NCI-H146 (cell line): ENCODE data around the gene OR2C3.
"Not testable (repeated sequence)": the region's sequence is repeated elsewhere in the genome, so short reads cannot be mapped to it uniquely, and the experiment has no call there.

Experiments used
- DNase-seq: peaks from one replicate; lab custom pipeline; 2025; lab: John Stamatoyannopoulos, UW

Gene OR2C3

DNA sequence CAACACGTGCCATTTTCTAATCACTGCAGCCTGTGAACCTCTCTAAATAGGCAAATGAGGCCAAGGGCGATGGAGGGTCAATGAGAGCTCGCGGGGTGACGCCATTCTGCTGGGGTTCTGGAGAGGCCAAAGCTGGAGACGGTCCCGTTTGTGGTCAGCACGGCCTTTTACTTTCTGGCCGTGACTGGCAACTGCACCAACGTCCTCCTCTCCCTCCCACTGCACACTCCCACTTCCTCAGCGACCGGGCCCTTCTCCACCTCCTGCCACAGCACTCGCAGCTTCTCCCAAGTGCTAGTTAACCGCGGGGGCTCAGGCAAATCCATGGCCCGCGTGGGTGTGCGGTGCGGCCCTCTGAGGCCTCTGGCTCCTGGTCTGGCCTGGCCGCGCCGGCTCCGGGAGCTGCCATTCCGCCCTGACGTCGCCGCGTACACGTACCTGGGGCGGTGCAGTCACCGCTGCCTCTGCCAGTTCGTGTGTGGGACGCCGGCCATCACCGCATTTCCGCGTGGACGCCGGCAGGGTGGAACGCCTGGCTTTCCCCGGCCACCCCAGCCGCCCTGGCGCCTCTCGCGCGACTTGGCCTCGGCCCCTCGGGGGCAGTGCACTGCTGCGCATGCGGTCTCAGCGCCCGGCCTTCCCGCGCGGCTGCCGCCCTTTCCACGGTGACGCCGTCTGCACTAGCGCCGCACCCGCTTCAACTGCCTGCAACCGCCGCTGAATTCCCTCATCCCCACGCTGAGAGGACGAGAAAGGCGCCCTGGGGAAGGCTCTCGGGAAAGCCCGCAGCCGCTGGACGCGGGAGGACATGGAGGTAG, 18.2 kb downstream of the OR2C3 start:
- no peak for DNase-seq

DNA sequence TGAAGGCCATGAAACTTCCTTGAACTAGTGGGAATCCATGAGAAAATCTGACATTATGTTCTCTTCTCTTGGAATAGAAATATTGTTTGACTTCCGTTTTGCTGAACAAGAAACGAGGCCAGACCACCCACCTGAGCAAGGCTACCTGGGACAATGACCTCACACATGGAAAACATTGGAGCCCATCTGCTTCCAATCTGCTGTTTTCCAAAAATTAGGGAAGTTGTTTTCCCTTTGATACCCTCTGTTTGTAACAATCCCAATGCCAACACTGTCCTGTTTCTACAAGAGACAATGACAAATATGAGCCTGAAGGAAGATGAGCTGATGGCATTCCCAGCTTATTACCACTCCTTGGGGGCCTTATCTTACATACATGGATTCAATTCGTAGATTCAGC, 29.4 kb downstream of the OR2C3 start:
- no peak for DNase-seq

DNA sequence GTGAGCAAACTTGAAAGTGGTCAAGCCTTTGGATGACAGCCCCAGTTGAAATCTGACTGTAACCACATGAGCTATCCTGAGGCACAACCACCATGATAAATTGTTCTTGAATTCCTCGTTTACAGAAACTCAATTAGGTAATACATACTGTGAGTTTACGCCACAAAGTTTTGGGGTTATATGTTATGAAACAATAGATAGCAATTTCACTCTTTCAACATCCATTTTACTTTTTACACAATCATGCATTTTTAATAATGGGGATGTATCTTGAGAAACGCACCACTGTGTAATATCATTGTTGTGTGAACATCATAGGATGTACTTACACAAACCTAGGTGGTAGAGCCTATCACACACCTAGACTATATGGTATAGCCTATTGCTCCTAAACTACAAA, 35.4 kb downstream of the OR2C3 start:
- DNase-seq: no peak

GRCh38 chr1:247496581-247497285, 39.5 kb downstream of the OR2C3 start:
- no peak for DNase-seq

GRCh38 chr1:247494767-247495166, 41.5 kb downstream of the OR2C3 start:
- no peak for DNase-seq

GRCh38 chr1:247493106-247493505, 43.1 kb downstream of the OR2C3 start:
- DNase-seq: no peak

GRCh38 chr1:247491328-247491727, 44.9 kb downstream of the OR2C3 start:
- no peak for DNase-seq

- DNase-seq: no peak
These were observed 49.2 kb downstream of the OR2C3 start for GRCh38 chr1:247487057-247487456.

DNA sequence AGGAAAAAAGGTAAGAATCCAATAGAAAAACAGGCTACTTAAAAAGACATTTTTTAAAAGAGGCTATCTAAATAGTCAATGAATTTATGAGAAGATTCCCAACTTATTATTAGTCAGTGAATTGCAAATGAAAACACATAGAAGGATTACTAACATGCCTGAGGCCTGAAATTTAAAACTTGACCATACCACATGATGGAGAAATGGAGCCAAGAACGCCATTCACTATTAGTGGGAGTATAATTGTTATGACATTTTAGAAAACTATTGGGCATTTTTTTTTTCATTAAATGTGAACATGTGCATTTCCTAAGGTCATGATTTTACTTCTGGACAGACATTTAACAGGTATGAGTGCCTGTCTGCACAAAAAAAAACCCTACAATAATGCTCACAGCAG, 53.5 kb downstream of the OR2C3 start:
- no peak for DNase-seq

- DNase-seq: not testable (repeated sequence)
These were observed 59.7 kb downstream of the OR2C3 start for GRCh38 chr1:247476328-247477058.

GRCh38 chr1:247475793-247476192, 60.4 kb downstream of the OR2C3 start:
- DNase-seq: no peak
